Inflammatory macrophage treated with lipopolysaccharide for 1 hour (primary cell): ENCODE results near the gene PTPRH.
"Not testable (repeated sequence)": the region's sequence is repeated elsewhere in the genome, so short reads cannot be mapped to it uniquely, and the experiment has no call there.

Experiments
- DNase-seq, 2 donors: peaks; one replicate each; pipeline ENCODE4 v3.0.0-alpha.2; 2020 to 2022

Gene PTPRH

GRCh38 chr19:55226273-55226672 lies 17.0 kb upstream of the PTPRH start:
- DNase-seq = no peak

- no peak for DNase-seq
Measured at GRCh38 chr19:55225415-55225958, 16.2 kb upstream of the PTPRH start.

GRCh38 chr19:55224679-55225414 lies 15.5 kb upstream of the PTPRH start:
- not testable (repeated sequence) for DNase-seq

- no peak for DNase-seq
Measured at GRCh38 chr19:55224038-55224665, 14.9 kb upstream of the PTPRH start.

- no peak for DNase-seq
Measured at GRCh38 chr19:55223291-55224037, 14.2 kb upstream of the PTPRH start.

GRCh38 chr19:55220525-55220924 lies 11.2 kb upstream of the PTPRH start:
- no peak for DNase-seq

GRCh38 chr19:55216461-55217198 lies 7.3 kb upstream of the PTPRH start:
- peak; percentile 92 to 93 for DNase-seq

- DNase-seq = no peak
Measured at GRCh38 chr19:55213547-55213946, 4.2 kb upstream of the PTPRH start.

- DNase-seq = peak; percentile 21 to 75
Measured at GRCh38 chr19:55212447-55212846, 3.1 kb upstream of the PTPRH start.

GRCh38 chr19:55209693-55210472 lies 582 bp upstream of the PTPRH start:
- DNase-seq = no peak

GRCh38 chr19:55206664-55207500 lies 2.4 kb downstream of the PTPRH start:
- peak; percentile 64 to 79 for DNase-seq

- DNase-seq = not testable (repeated sequence)
Measured at GRCh38 chr19:55202199-55202598, 7.1 kb downstream of the PTPRH start.

GRCh38 chr19:55199620-55200204 lies 9.6 kb downstream of the PTPRH start:
- no peak for DNase-seq

- no peak for DNase-seq
Measured at GRCh38 chr19:55198651-55199050, 10.7 kb downstream of the PTPRH start.

- peak in 1 of 2 donors; percentile 41 for DNase-seq
Measured at GRCh38 chr19:55197528-55197927, 11.8 kb downstream of the PTPRH start.

- no peak for DNase-seq
Measured at GRCh38 chr19:55196803-55197202, 12.5 kb downstream of the PTPRH start.

GRCh38 chr19:55193481-55193880 lies 15.8 kb downstream of the PTPRH start:
- DNase-seq = peak; percentile 14 to 42

GRCh38 chr19:55189403-55189835 lies 19.9 kb downstream of the PTPRH start:
- peak in 1 of 2 donors; percentile 79 for DNase-seq

GRCh38 chr19:55188625-55189024 lies 20.7 kb downstream of the PTPRH start:
- DNase-seq = no peak

- no peak for DNase-seq
Measured at GRCh38 chr19:55186080-55186479, 23.2 kb downstream of the PTPRH start.

- DNase-seq = no peak
Measured at GRCh38 chr19:55181740-55182139, 27.6 kb downstream of the PTPRH start.
